ENCODE results near the gene FXYD7.

DNA sequence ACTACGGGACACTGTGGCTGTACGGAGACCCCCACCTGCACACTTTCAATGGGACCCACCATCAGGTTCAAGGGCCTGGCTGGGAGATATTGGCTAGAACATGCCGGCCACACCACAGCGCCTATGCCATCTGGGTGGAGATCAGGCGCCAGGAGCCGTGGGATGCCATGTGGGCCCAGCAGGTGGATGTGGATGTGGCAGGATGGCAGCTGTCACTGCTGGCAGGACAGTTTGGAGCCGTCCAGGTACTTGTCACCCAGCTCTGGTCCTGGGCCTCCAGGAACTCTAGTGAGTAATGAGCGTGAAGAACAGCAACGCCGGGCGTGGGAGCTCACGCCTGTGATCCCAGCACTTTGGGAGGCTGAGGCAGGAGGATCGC is 43.2 kb upstream of the FXYD7 start:
- TF ChIP-seq REST (IDR thresholded peaks at IDR 0.05; ENCODE audit: insufficient read depth in 1 of 2, low read depth in 2 of 2, low read length in 2 of 2) = no peak
- no peak for TF ChIP-seq SIN3A (IDR thresholded peaks at IDR 0.05; ENCODE audit: borderline replicate concordance, insufficient read depth, low read length)
